Activated CD4-positive, alpha-beta memory T cell treated with anti-CD3 and anti-CD28 coated beads, Interleukin-2, amount 10 ng/mL, durations not matched to agents 7 days and 5 days (primary cell): ENCODE data around the gene RALGPS1. TPM values are rescaled to one million over a fixed set of nuclear protein-coding genes. Genes with fewer than 3 reads are reported as not detected.

Experiments
- CTCF ChIA-PET: fragments of 350-600 bp; sonication (Branson Sonifier 250); formaldehyde crosslinking; loops from one replicate; lab custom pipeline; 2021; ENCODE audit warnings: antibody characterized with exemption, inconsistent platforms; lab: Charles Lee
- POLR2A ChIA-PET: fragments of 350-600 bp; sonication (Branson Sonifier 250); formaldehyde crosslinking; loops from one replicate; lab custom pipeline; 2021; ENCODE audit warnings: antibody characterized with exemption; lab: Charles Lee
- DNase-seq: peaks from one replicate; pipeline ENCODE4 v3.0.0-alpha.2; 2020
- H3K27ac Mint-ChIP-seq: one replicate; pipeline ENCODE4 v1.8.0; 2021; ENCODE audit warnings: mild to moderate bottlenecking, mixed read lengths
- H3K27me3 Mint-ChIP-seq: one replicate; pipeline ENCODE4 v1.8.0; 2021; ENCODE audit warnings: mixed read lengths
- H3K36me3 Mint-ChIP-seq: one replicate; pipeline ENCODE4 v1.8.0; 2021; ENCODE audit warnings: low read depth, mixed read lengths
- H3K4me1 Mint-ChIP-seq: one replicate; pipeline ENCODE4 v1.8.0; 2021; ENCODE audit warnings: mixed read lengths
- H3K4me3 Mint-ChIP-seq: one replicate; pipeline ENCODE4 v1.8.0; 2021; ENCODE audit warnings: mild to moderate bottlenecking, mixed read lengths
- H3K9me3 Mint-ChIP-seq: one replicate; pipeline ENCODE4 v1.8.0; 2021; ENCODE audit warnings: mixed read lengths
- total RNA-seq, 2 experiments: library from RNA; stranded (reverse); gene quantifications; one replicate each; pipeline ENCODE4 v1.2.3, GENCODE V29; 2021

RALGPS1 gene
- total RNA-seq, 2 experiments from 2014 or later = 2.8 to 3.4 TPM

- H3K4me1 Mint-ChIP-seq = no peaks in the 10 kb centered on the region
- ChIA-PET POLR2A (no interaction called here), CTCF (no interaction called here)
- DNase-seq = no peak
- peaks cover 20% of the 10 kb centered on the region for H3K27me3 Mint-ChIP-seq
- H3K4me3 Mint-ChIP-seq = no peak overlapping the region
- no peaks in the 10 kb centered on the region for H3K36me3 Mint-ChIP-seq
- H3K27ac Mint-ChIP-seq = no peak overlapping the region
- H3K9me3 Mint-ChIP-seq = no peaks in the 10 kb centered on the region
Measured at GRCh38 chr9:127130235-127130634, 215.7 kb downstream of the RALGPS1 start.

- peaks cover 16% of the 10 kb centered on the region for H3K27me3 Mint-ChIP-seq
- ChIA-PET POLR2A (no interaction called here), CTCF (no interaction called here)
- no peak overlapping the region for H3K4me3 Mint-ChIP-seq
- DNase-seq = no peak
- H3K27ac Mint-ChIP-seq = no peak overlapping the region
- no peaks in the 10 kb centered on the region for H3K36me3 Mint-ChIP-seq
- no peaks in the 10 kb centered on the region for H3K4me1 Mint-ChIP-seq
- no peaks in the 10 kb centered on the region for H3K9me3 Mint-ChIP-seq
Measured at GRCh38 chr9:127130661-127131538, 216.3 kb downstream of the RALGPS1 start.

- DNase-seq = no peak
- Mint-ChIP-seq H3K36me3 (no peaks in the 10 kb centered on the region), H3K4me3 (no peak overlapping the region), H3K27me3 (peaks cover 9% of the 10 kb centered on the region), H3K27ac (no peak overlapping the region), H3K4me1 (no peaks in the 10 kb centered on the region), H3K9me3 (no peaks in the 10 kb centered on the region)
- POLR2A ChIA-PET = no interaction called here
- CTCF ChIA-PET = no interaction called here
Measured at GRCh38 chr9:127131871-127132270, 217.3 kb downstream of the RALGPS1 start.

DNA sequence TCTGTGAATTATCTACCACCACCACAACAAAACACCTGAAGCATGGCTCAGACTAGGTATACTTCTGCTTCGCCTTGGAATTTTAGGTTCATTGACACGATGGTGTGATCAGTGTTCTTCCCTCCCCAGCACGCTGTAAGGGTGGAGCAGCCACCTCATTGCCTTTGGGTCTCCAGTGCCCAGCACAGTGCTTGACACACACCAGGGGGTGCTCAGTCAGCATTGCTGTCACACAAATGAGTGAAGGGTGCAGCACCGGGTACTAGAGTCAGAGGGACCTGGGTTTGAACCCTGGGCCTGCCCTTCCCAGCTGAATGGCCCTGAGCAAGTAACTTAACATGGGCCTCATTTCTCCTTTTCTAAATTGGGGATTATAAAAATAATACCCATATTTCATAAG, 217.8 kb downstream of the RALGPS1 start:
- ChIA-PET POLR2A (no interaction called here), CTCF (no interaction called here)
- DNase-seq = no peak
- Mint-ChIP-seq H3K9me3 (no peaks in the 10 kb centered on the region), H3K27me3 (peaks cover 5% of the 10 kb centered on the region), H3K36me3 (no peaks in the 10 kb centered on the region), H3K4me3 (no peak overlapping the region), H3K4me1 (no peaks in the 10 kb centered on the region), H3K27ac (no peak overlapping the region)

- no peaks in the 10 kb centered on the region for H3K9me3 Mint-ChIP-seq
- H3K27ac Mint-ChIP-seq = no peak overlapping the region
- H3K4me1 Mint-ChIP-seq = no peaks in the 10 kb centered on the region
- CTCF ChIA-PET = no interaction called here
- no peaks in the 10 kb centered on the region for H3K36me3 Mint-ChIP-seq
- POLR2A ChIA-PET = no interaction called here
- H3K4me3 Mint-ChIP-seq = no peak overlapping the region
- no peak for DNase-seq
- H3K27me3 Mint-ChIP-seq = peaks cover 3% of the 10 kb centered on the region
Measured at GRCh38 chr9:127132921-127133647, 218.5 kb downstream of the RALGPS1 start.

GRCh38 chr9:127133739-127134167, 219.2 kb downstream of the RALGPS1 start:
- H3K27me3 Mint-ChIP-seq = peaks cover 3% of the 10 kb centered on the region
- POLR2A ChIA-PET = no interaction called here
- no peaks in the 10 kb centered on the region for H3K4me1 Mint-ChIP-seq
- DNase-seq = no peak
- H3K4me3 Mint-ChIP-seq = no peak overlapping the region
- no peak overlapping the region for H3K27ac Mint-ChIP-seq
- CTCF ChIA-PET = no interaction called here
- no peaks in the 10 kb centered on the region for H3K36me3 Mint-ChIP-seq
- no peaks in the 10 kb centered on the region for H3K9me3 Mint-ChIP-seq

- H3K27me3 Mint-ChIP-seq = peaks cover 3% of the 10 kb centered on the region
- ChIA-PET CTCF (no interaction called here), POLR2A (no interaction called here)
- no peak for DNase-seq
- H3K9me3 Mint-ChIP-seq = no peaks in the 10 kb centered on the region
- H3K4me3 Mint-ChIP-seq = no peak overlapping the region
- no peaks in the 10 kb centered on the region for H3K36me3 Mint-ChIP-seq
- H3K27ac Mint-ChIP-seq = no peak overlapping the region
- no peaks in the 10 kb centered on the region for H3K4me1 Mint-ChIP-seq
Measured at GRCh38 chr9:127135056-127135745, 220.6 kb downstream of the RALGPS1 start.

DNA sequence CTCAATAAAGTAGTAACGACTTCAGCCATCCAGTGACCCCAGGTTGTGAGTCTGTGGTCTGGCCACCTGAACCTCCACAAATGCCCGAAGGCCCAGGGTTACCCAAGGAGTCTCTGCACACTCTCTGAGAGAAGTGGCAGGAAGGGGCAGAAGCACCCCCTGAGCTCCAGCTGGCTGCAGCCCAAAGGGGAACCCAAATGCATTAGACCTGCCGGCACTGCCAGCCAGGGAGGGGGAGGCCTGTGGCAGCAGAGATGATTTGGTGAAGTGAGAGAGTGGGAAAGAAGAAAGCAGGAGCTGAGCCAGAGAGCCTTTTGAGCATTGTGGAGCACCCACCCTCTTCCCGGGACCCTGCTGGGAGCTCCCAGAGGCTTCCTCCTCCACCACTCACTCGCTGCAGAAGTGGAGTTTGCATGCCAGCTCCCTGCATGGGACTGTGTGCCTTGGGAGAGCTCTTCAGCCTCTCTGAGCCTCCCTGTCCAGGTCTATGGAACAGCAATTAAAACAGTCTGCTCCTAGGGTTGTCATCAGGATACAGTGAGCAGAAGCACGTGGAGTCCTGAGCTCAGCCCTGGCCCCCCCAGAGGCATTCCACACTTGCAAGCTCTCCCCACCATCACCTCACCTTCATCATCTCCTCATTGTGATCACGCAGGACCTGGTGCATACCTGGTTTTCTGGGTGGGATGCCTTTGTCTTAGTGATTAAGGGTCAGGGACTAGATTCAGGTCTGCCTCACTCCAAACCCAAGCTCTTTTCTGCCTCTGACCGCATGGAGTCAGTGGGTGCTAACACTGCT, 221.7 kb downstream of the RALGPS1 start:
- H3K36me3 Mint-ChIP-seq = no peaks in the 10 kb centered on the region
- ChIA-PET CTCF (no interaction called here), POLR2A (no interaction called here)
- H3K4me3 Mint-ChIP-seq = no peak overlapping the region
- H3K9me3 Mint-ChIP-seq = no peaks in the 10 kb centered on the region
- no peak for DNase-seq
- no peaks in the 10 kb centered on the region for H3K4me1 Mint-ChIP-seq
- H3K27me3 Mint-ChIP-seq = peaks cover 3% of the 10 kb centered on the region
- no peak overlapping the region for H3K27ac Mint-ChIP-seq

GRCh38 chr9:127136880-127137639, 222.5 kb downstream of the RALGPS1 start:
- H3K9me3 Mint-ChIP-seq = no peaks in the 10 kb centered on the region
- ChIA-PET CTCF (no interaction called here), POLR2A (no interaction called here)
- peaks cover 6% of the 10 kb centered on the region for H3K27me3 Mint-ChIP-seq
- no peaks in the 10 kb centered on the region for H3K36me3 Mint-ChIP-seq
- no peak for DNase-seq
- no peaks in the 10 kb centered on the region for H3K4me1 Mint-ChIP-seq
- no peak overlapping the region for H3K4me3 Mint-ChIP-seq
- no peak overlapping the region for H3K27ac Mint-ChIP-seq

DNA sequence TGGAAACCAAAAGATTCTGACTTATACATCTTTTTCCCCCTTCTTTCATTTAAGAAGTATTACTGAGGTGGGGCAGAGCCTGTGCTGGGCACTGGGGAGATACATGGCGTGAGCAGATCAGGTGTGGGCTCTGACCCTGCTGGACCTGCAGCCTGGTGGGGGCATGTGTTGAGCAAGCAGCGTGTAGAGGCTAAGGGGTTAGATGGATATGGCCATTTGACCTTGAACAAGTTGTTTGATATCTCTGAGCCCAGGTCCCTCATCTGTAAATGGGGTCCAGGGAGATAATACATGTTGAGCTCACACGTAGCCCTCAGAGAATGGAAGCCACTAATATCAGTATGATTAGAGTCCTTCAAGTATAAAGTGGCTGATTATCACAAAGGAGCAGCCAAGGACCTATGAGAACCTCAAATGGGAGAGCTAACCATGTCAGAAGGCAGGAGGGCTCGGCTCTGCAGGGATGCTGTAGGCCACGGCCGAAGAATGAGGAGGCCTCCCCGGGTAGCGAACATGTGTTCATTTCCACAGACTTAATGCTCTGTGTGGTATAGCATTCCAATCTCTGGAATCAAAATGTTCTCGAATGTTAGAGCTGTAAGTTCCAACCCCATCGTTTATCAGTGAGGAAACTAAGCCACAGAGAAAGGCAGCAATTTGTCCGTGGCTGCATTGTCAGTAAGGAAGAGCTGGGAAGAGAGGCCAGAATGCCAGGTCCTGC, 223.2 kb downstream of the RALGPS1 start:
- Mint-ChIP-seq H3K9me3 (no peaks in the 10 kb centered on the region), H3K4me3 (no peak overlapping the region), H3K36me3 (no peaks in the 10 kb centered on the region), H3K27ac (no peak overlapping the region), H3K27me3 (peaks cover 11% of the 10 kb centered on the region), H3K4me1 (no peaks in the 10 kb centered on the region)
- POLR2A ChIA-PET = interaction anchor here (0.6 kb wide), 1 partner anchor 22 kb away, joined by 3 read pairs; no protein-coding TSS in a partner anchor
- no peak for DNase-seq
- CTCF ChIA-PET = no interaction called here

- H3K4me1 Mint-ChIP-seq = no peaks in the 10 kb centered on the region
- peaks cover 13% of the 10 kb centered on the region for H3K27me3 Mint-ChIP-seq
- no peaks in the 10 kb centered on the region for H3K36me3 Mint-ChIP-seq
- H3K4me3 Mint-ChIP-seq = no peak overlapping the region
- CTCF ChIA-PET = no interaction called here
- H3K27ac Mint-ChIP-seq = no peak overlapping the region
- DNase-seq = no peak
- no peaks in the 10 kb centered on the region for H3K9me3 Mint-ChIP-seq
- POLR2A ChIA-PET = interaction anchor here (0.6 kb wide), 1 partner anchor 23 kb away, joined by 3 read pairs; no protein-coding TSS in a partner anchor
Measured at GRCh38 chr9:127138444-127138843, 223.9 kb downstream of the RALGPS1 start.
